NB4 (cell line): ENCODE measurements around the gene DOCK2.
"Not testable (repeated sequence)": the region's sequence is repeated elsewhere in the genome, so short reads cannot be mapped to it uniquely, and the experiment has no call there.

Experiments used
- DNase-seq: peaks from one replicate; pipeline ENCODE4 v3.0.0; 2010; ENCODE audit warnings: low read depth
- H3K4me3 ChIP-seq: one replicate; pipeline ENCODE4 v1.5.1; 2011; ENCODE audit warnings: mild to moderate bottlenecking, low read depth, low read length, moderate library complexity
- MYC ChIP-seq: IDR thresholded peaks from 2 replicates; pipeline ENCODE4 v1.6.1; 2011; ENCODE audit warnings: low read depth, low read length
- POLR2A ChIP-seq: IDR thresholded peaks from 2 replicates; pipeline ENCODE4 v1.6.1; 2011; ENCODE audit warnings: mild to moderate bottlenecking; ENCODE audit not compliant: insufficient read length; ENCODE audit errors: extremely low read depth
- TF ChIP-seq, protein P1 (sequence below): IDR thresholded peaks from one replicate; pipeline ENCODE4 v1.5.1; 2012; ENCODE audit warnings: low read depth, low read length
- TF ChIP-seq, protein P2 (sequence below): IDR thresholded peaks from 2 replicates; pipeline ENCODE4 v1.6.1; 2011; ENCODE audit warnings: low read depth, low read length

The DOCK2 gene

GRCh38 chr5:169723103-169723831 lies 86.2 kb downstream of the DOCK2 start:
- no peak for DNase-seq
- H3K4me3 ChIP-seq: no peak overlapping the region

DNA sequence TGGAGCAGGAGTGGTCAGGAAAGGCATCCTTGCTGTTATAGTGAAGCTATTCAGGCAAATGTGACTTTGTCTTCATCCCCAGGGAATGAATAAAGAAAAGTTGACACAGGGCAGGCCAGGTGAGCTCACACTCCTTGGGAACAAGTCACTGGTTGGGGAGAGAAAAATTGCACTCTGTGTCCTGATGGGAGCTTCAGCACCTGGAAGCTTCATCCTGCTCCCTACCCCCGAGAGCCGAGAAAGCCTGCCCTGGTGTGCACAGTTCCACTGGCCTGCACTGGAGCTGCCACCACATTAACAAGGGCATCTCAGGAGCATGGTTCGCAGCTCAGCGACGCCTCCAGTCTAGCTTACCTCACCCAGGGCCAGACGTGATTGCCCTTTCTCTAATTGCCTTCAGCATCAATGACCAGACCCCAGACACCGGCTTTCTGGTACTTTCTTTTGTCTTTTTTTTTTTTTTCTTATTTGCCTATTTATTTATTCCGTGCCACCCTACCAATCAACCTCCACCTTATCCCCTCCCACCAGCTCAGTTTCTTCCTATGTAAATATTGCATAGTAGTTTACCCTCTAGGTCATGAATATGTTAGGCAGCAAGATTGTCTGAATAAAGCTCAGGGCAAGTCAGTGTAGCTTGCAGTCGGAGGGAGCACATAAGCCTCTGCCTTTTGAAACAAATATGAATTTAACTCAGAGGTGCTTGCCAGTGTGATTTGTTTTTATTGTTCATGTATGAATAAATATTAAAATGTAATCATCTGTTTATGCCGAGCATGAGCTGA lies 87.4 kb downstream of the DOCK2 start:
- no peak for DNase-seq
- no peak overlapping the region for H3K4me3 ChIP-seq
- TF ChIP-seq MYC (no peak), POLR2A (no peak)
- TF ChIP-seq, protein P1, sequence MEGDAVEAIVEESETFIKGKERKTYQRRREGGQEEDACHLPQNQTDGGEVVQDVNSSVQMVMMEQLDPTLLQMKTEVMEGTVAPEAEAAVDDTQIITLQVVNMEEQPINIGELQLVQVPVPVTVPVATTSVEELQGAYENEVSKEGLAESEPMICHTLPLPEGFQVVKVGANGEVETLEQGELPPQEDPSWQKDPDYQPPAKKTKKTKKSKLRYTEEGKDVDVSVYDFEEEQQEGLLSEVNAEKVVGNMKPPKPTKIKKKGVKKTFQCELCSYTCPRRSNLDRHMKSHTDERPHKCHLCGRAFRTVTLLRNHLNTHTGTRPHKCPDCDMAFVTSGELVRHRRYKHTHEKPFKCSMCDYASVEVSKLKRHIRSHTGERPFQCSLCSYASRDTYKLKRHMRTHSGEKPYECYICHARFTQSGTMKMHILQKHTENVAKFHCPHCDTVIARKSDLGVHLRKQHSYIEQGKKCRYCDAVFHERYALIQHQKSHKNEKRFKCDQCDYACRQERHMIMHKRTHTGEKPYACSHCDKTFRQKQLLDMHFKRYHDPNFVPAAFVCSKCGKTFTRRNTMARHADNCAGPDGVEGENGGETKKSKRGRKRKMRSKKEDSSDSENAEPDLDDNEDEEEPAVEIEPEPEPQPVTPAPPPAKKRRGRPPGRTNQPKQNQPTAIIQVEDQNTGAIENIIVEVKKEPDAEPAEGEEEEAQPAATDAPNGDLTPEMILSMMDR: no peak
- TF ChIP-seq, protein P2, sequence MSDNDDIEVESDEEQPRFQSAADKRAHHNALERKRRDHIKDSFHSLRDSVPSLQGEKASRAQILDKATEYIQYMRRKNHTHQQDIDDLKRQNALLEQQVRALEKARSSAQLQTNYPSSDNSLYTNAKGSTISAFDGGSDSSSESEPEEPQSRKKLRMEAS: no peak

More at GRCh38 chr5:169723103-169723831, 86.2 kb downstream of the DOCK2 start:
- TF ChIP-seq, protein P2: no peak
- TF ChIP-seq MYC (no peak), POLR2A (no peak)
- TF ChIP-seq, protein P1: no peak

GRCh38 chr5:169725665-169726064 lies 88.6 kb downstream of the DOCK2 start:
- DNase-seq, H3K4me3 ChIP-seq: not testable (repeated sequence)

GRCh38 chr5:169728418-169728817 lies 91.3 kb downstream of the DOCK2 start:
- H3K4me3 ChIP-seq: no peak overlapping the region
- TF ChIP-seq POLR2A (no peak), MYC (no peak)
- TF ChIP-seq, protein P2: no peak
- TF ChIP-seq, protein P1: no peak
- DNase-seq: no peak

DNA sequence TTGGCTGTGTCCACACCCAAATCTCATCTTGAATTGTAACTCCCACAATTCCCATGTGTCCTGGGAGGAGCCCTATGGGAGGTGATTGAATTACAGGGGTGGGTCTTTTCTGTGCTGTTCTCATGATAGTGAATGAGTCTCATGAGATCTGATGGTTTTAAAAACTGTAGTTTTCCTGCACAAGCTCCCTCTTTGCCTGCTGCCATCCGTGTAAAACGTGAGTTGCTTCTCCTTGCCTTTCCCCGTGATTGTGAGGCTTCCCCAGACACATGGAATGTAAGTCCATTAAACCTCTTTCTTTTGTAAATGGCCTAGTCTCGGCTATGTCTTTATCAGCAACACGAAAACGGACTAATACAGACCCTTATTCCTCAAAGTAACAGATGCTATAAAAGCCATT lies 94.1 kb downstream of the DOCK2 start:
- TF ChIP-seq, protein P1: no peak
- TF ChIP-seq MYC: no peak
- TF ChIP-seq, protein P2: no peak
- TF ChIP-seq POLR2A: no peak
- no peak for DNase-seq
- H3K4me3 ChIP-seq: no peak overlapping the region

GRCh38 chr5:169732841-169733240 lies 95.8 kb downstream of the DOCK2 start:
- TF ChIP-seq, protein P1: no peak
- TF ChIP-seq, protein P2: no peak
- TF ChIP-seq POLR2A (no peak), MYC (no peak)
- DNase-seq: no peak

More at GRCh38 chr5:169732841-169733240, 95.8 kb downstream of the DOCK2 start:
- H3K4me3 ChIP-seq: no peak overlapping the region
